PC-9 (cell line): Measurements from ENCODE around the gene CEP72. TPM values are rescaled to one million over a fixed set of nuclear protein-coding genes. Genes with fewer than 3 reads are reported as not detected.

ENCODE experiments used
- BruUV-seq: library from RNA; stranded (reverse); fragments of 400-500 nt; replicated peaks from 2 replicates; lab custom pipeline; 2021; lab: Mats Ljungman, UMichigan
- CTCF ChIA-PET: fragments of 300-600 bp; sonication (Branson Sonifier 250); formaldehyde crosslinking; loops from one replicate; lab custom pipeline; 2022; ENCODE audit warnings: antibody characterized with exemption; lab: Charles Lee
- POLR2A ChIA-PET: fragments of 300-600 bp; sonication (Branson Sonifier 250); formaldehyde crosslinking; loops from one replicate; lab custom pipeline; 2022; ENCODE audit warnings: antibody characterized with exemption; ENCODE audit not compliant: unreplicated experiment; lab: Charles Lee
- DNase-seq, 2 experiments: peaks; one replicate each; pipeline versions ENCODE4 v3.0.0 to v3.0.0-alpha.2; 2015 to 2022; ENCODE audit warnings: mixed read lengths in 1 of 2
- H2AFZ ChIP-seq: fragments of 200-600 bp; sonication (generic); 2 replicates; pipeline ENCODE4 v1.8.1; 2017; ENCODE audit warnings: antibody characterized with exemption
- H3F3A ChIP-seq: fragments of 200-600 bp; sonication (generic); 2 replicates; pipeline ENCODE4 v1.8.1; 2017; ENCODE audit warnings: antibody characterized with exemption, mild to moderate bottlenecking, low read depth; ENCODE audit not compliant: insufficient read depth
- H3K27ac ChIP-seq: fragments of 200-600 bp; sonication (generic); 2 replicates; pipeline ENCODE4 v1.6.1; 2016; ENCODE audit warnings: mixed run types
- H3K27me3 ChIP-seq: fragments of 200-600 bp; sonication (generic); 2 replicates; pipeline ENCODE4 v1.6.1; 2016; ENCODE audit warnings: low read depth, mixed run types; ENCODE audit not compliant: insufficient read depth
- H3K36me3 ChIP-seq: fragments of 200-600 bp; sonication (generic); 2 replicates; pipeline ENCODE4 v1.6.1; 2016; ENCODE audit warnings: low read depth, mixed run types
- H3K4me1 ChIP-seq: fragments of 200-600 bp; sonication (generic); replicated peaks from 2 replicates; pipeline ENCODE4 v1.6.1; 2016; ENCODE audit warnings: mixed run types; ENCODE audit not compliant: insufficient read depth
- H3K4me2 ChIP-seq: fragments of 200-600 bp; sonication (generic); 2 replicates; pipeline ENCODE4 v1.6.1; 2017; ENCODE audit warnings: mixed run types
- H3K4me3 ChIP-seq: fragments of 200-600 bp; sonication (generic); 2 replicates; pipeline ENCODE4 v1.6.1; 2016; ENCODE audit warnings: mixed run types
- H3K79me2 ChIP-seq: fragments of 200-600 bp; sonication (generic); 2 replicates; pipeline ENCODE4 v1.6.1; 2017; ENCODE audit warnings: low read depth, mixed run types
- H3K9me2 ChIP-seq: fragments of 200-600 bp; sonication (generic); 2 replicates; pipeline ENCODE4 v1.8.1; 2017; ENCODE audit warnings: mild to moderate bottlenecking; ENCODE audit not compliant: insufficient read depth
- H3K9me3 ChIP-seq: fragments of 200-600 bp; sonication (generic); 2 replicates; pipeline ENCODE4 v1.8.1; 2016; ENCODE audit warnings: low read depth; ENCODE audit not compliant: insufficient read depth
- H4K20me1 ChIP-seq: fragments of 200-600 bp; sonication (generic); 2 replicates; pipeline ENCODE4 v1.8.1; 2017; ENCODE audit not compliant: insufficient read depth
- EZH2 ChIP-seq: fragments of 200-600 bp; sonication (generic); IDR thresholded peaks from 2 replicates; pipeline ENCODE4 v1.8.0; 2017; ENCODE audit warnings: antibody characterized with exemption, low read depth
- intact Hi-C: fragments of 100-400 bp; cut with micrococcal nuclease; formaldehyde crosslinking; loops from one replicate; pipeline ENCODE4 v1.10.0; 2022; ENCODE audit not compliant: unreplicated experiment
- total RNA-seq: library from RNA; stranded (reverse); gene quantifications from 2 replicates; pipeline ENCODE4 v1.2.3, GENCODE V29; 2021
- TF ChIP-seq, protein P1 (sequence below): fragments of 200-600 bp; sonication (generic); conservative IDR thresholded peaks from 2 replicates; pipeline ENCODE4 v1.6.1; 2017; ENCODE audit warnings: mixed run types, antibody characterized with exemption, mild to moderate bottlenecking, moderate library complexity

Gene CEP72
- total RNA-seq, 1 experiment from 2014 or later = 86.8 TPM

GRCh38 chr5:644509-644908, 32.4 kb downstream of the CEP72 start:
- no TSS peak for BruUV-seq
- H3F3A ChIP-seq = peaks cover 15% of the 10 kb centered on the region
- ChIA-PET POLR2A (no interaction called here), CTCF (no interaction called here)
- H3K9me2 ChIP-seq = no peaks in the 10 kb centered on the region
- no peaks in the 10 kb centered on the region for H3K4me1 ChIP-seq
- intact Hi-C loops = no loop called here
- H3K27me3 ChIP-seq = no peaks in the 10 kb centered on the region
- H4K20me1 ChIP-seq = peaks cover 6% of the 10 kb centered on the region; the same call in 1 of the 2 replicates
- no peak overlapping the region for H2AFZ ChIP-seq
- H3K36me3 ChIP-seq = peaks cover 29% of the 10 kb centered on the region
- no peak overlapping the region for H3K4me2 ChIP-seq
- no peak overlapping the region for H3K4me3 ChIP-seq
- H3K9me3 ChIP-seq = peaks cover 9% of the 10 kb centered on the region
- TF ChIP-seq EZH2 = no peak
- TF ChIP-seq, protein P1, sequence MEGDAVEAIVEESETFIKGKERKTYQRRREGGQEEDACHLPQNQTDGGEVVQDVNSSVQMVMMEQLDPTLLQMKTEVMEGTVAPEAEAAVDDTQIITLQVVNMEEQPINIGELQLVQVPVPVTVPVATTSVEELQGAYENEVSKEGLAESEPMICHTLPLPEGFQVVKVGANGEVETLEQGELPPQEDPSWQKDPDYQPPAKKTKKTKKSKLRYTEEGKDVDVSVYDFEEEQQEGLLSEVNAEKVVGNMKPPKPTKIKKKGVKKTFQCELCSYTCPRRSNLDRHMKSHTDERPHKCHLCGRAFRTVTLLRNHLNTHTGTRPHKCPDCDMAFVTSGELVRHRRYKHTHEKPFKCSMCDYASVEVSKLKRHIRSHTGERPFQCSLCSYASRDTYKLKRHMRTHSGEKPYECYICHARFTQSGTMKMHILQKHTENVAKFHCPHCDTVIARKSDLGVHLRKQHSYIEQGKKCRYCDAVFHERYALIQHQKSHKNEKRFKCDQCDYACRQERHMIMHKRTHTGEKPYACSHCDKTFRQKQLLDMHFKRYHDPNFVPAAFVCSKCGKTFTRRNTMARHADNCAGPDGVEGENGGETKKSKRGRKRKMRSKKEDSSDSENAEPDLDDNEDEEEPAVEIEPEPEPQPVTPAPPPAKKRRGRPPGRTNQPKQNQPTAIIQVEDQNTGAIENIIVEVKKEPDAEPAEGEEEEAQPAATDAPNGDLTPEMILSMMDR = no peak
- H3K27ac ChIP-seq = no peak overlapping the region
- no peaks in the 10 kb centered on the region for H3K79me2 ChIP-seq
- no peak for DNase-seq

- no peak for TF ChIP-seq EZH2
- TF ChIP-seq, protein P1 = no peak
- Histone ChIP-seq H3K4me3 (no peak overlapping the region), H3K9me3 (peaks cover 9% of the 10 kb centered on the region), H3K9me2 (no peaks in the 10 kb centered on the region), H3K79me2 (no peaks in the 10 kb centered on the region), H4K20me1 (peaks cover 6% of the 10 kb centered on the region; the same call in 1 of the 2 replicates), H3K36me3 (peaks cover 29% of the 10 kb centered on the region), H3K4me1 (no peaks in the 10 kb centered on the region), H2AFZ (no peak overlapping the region), H3K27ac (no peak overlapping the region), H3K27me3 (no peaks in the 10 kb centered on the region), H3K4me2 (no peak overlapping the region), H3F3A (peaks cover 15% of the 10 kb centered on the region)
- intact Hi-C loops = no loop called here
- DNase-seq = no peak
- BruUV-seq = no TSS peak
- ChIA-PET POLR2A (no interaction called here), CTCF (no interaction called here)
These were observed 32.8 kb downstream of the CEP72 start for GRCh38 chr5:644971-645370.

GRCh38 chr5:645421-645820, 33.3 kb downstream of the CEP72 start:
- Histone ChIP-seq H3K27me3 (no peaks in the 10 kb centered on the region), H3K4me1 (no peaks in the 10 kb centered on the region), H4K20me1 (peaks cover 3% of the 10 kb centered on the region; the same call in 1 of the 2 replicates), H3K4me2 (no peak overlapping the region), H3K9me3 (peaks cover 9% of the 10 kb centered on the region), H3K9me2 (no peaks in the 10 kb centered on the region), H3K4me3 (no peak overlapping the region), H3K27ac (no peak overlapping the region), H2AFZ (no peak overlapping the region), H3F3A (peaks cover 15% of the 10 kb centered on the region), H3K79me2 (no peaks in the 10 kb centered on the region), H3K36me3 (peaks cover 29% of the 10 kb centered on the region)
- TSS peak; percentile 7 for BruUV-seq
- TF ChIP-seq EZH2 = no peak
- TF ChIP-seq, protein P1 = no peak
- ChIA-PET CTCF (no interaction called here), POLR2A (no interaction called here)
- DNase-seq = no peak
- intact Hi-C loops = no loop called here
